ENCODE results near the gene C1orf21. TPM values are rescaled to one million over a fixed set of nuclear protein-coding genes. Genes with fewer than 3 reads are reported as not detected.

C1orf21 gene
- total and polyA plus RNA-seq, 2 of the 4 experiments (the other 2 are of a cell fraction): 6.4 to 9.9 TPM

- no peak overlapping the region for H4K5ac ChIP-seq (ENCODE audit: low read depth, low read length)
- H2BK5ac ChIP-seq (ENCODE audit: low read depth, low read length, poor library complexity, severe bottlenecking): no peak overlapping the region
- POLR2A ChIA-PET (ENCODE audit: unreplicated experiment): no interaction called here
- no peak overlapping the region for H2BK20ac ChIP-seq (ENCODE audit: low read depth, low read length)
- H2AK9ac ChIP-seq (replicated peaks; ENCODE audit: low read depth, low read length, poor library complexity): no peak overlapping the region
- no peak overlapping the region for H2AFZ ChIP-seq (replicated peaks; ENCODE audit: low read length, poor library complexity)
- no peaks in the 10 kb centered on the region for H3K27me3 ChIP-seq (ENCODE audit: control insufficient read depth, insufficient read depth, low read length)
- no peak overlapping the region for H3K23ac ChIP-seq (ENCODE audit: low read depth, low read length)
- H3K4me1 ChIP-seq (ENCODE audit: control insufficient read depth, insufficient read depth, low read length): peaks cover 4% of the 10 kb centered on the region
- no TSS peak for BruUV-seq (replicated peaks)
- in situ Hi-C loops (cut with MboI; ENCODE audit: low sequenced_read_pairs): no loop called here
- no peaks in the 10 kb centered on the region for H3K9me3 ChIP-seq (ENCODE audit: control insufficient read depth, insufficient read depth, low read length)
- no peaks in the 10 kb centered on the region for H4K20me1 ChIP-seq (ENCODE audit: insufficient read depth, low read length)
- DNase-seq: no peak
- H2AK5ac ChIP-seq (ENCODE audit: low read depth, low read length): no peak overlapping the region
- intact Hi-C loops (cut with micrococcal nuclease): no loop called here
- CTCF ChIA-PET: interaction anchor here (1.2 kb wide), 1 partner anchor 8 kb away, joined by 3 read pairs; no protein-coding TSS in a partner anchor
- no peak overlapping the region for H4K8ac ChIP-seq (ENCODE audit: low read depth in 2 of 2, low read length in 2 of 2)
- no peak overlapping the region for H3K56ac ChIP-seq (ENCODE audit: extremely low read depth, insufficient read depth, low read length)
- ATAC-seq (ENCODE audit: low read depth): no peak
- no peak overlapping the region for H3K18ac ChIP-seq (ENCODE audit: low read depth, low read length)
- H3K9ac ChIP-seq (ENCODE audit: low read depth, low read length): no peak overlapping the region
- H3K4me3 ChIP-seq (ENCODE audit: insufficient read depth, low read depth, low read length): no peak overlapping the region
- dilution Hi-C loops (cut with HindIII; ENCODE audit: low sequenced_read_pairs, unreplicated experiment): no loop called here
- H3K27ac ChIP-seq (ENCODE audit: insufficient read depth, low read length): no peak overlapping the region
- H3K36me3 ChIP-seq (ENCODE audit: control insufficient read depth, insufficient read depth, low read length): no peaks in the 10 kb centered on the region
- H3K9me1 ChIP-seq (ENCODE audit: insufficient read depth, low read length): no peaks in the 10 kb centered on the region; the same call in 1 of the 2 replicates
- H4K91ac ChIP-seq (ENCODE audit: insufficient read depth, low read depth, low read length): no peak overlapping the region
- H3K4me2 ChIP-seq (ENCODE audit: low read depth, low read length): no peak overlapping the region
- WGBS, 2 experiments (ENCODE audit: extremely low coverage in 2 of 2, insufficient read length in 1 of 2): no CpG with 5 or more reads among the region's 1 CpG
- no peak overlapping the region for H3K14ac ChIP-seq (replicated peaks; ENCODE audit: low read depth, low read length)
- H2BK120ac ChIP-seq (ENCODE audit: low read depth, low read length): no peak overlapping the region
- H2BK15ac ChIP-seq (ENCODE audit: low read depth, low read length): no peak overlapping the region
- H3K79me1 ChIP-seq (ENCODE audit: low read depth in 1 of 2, low read length in 2 of 2): peaks cover 3 to 8% of the 10 kb centered on the region in 2 experiments; a peak in 1 of 4 replicates
- TF ChIP-seq CHD1 (IDR thresholded peaks at IDR 0.05; ENCODE audit: low read depth, low read length): no peak
- TF ChIP-seq BHLHE40 (IDR thresholded peaks at IDR 0.05; ENCODE audit: low read depth, low read length): no peak
- TF ChIP-seq USF2 (IDR thresholded peaks at IDR 0.05; ENCODE audit: low read depth, low read length): no peak
- TF ChIP-seq CEBPB (IDR thresholded peaks at IDR 0.05; ENCODE audit: low read depth, low read length): no peak
- no peak for TF ChIP-seq MXI1 (IDR thresholded peaks at IDR 0.05; ENCODE audit: borderline replicate concordance, low read depth, low read length)
- TF ChIP-seq NFE2L2 (IDR thresholded peaks at IDR 0.05; ENCODE audit: low read depth, low read length): no peak
- TF ChIP-seq CTCF (conservative IDR thresholded peaks at IDR 0.05; ENCODE audit: low read depth, low read length): no peak
- TF ChIP-seq FOS (IDR thresholded peaks at IDR 0.05; ENCODE audit: low read depth, low read length): no peak
- TF ChIP-seq MAFK (IDR thresholded peaks at IDR 0.05; ENCODE audit: low read depth, low read length): no peak
- TF ChIP-seq SMC3 (IDR thresholded peaks at IDR 0.05; ENCODE audit: low read depth, low read length): no peak
- TF ChIP-seq MAZ (IDR thresholded peaks at IDR 0.05; ENCODE audit: borderline replicate concordance, low read depth, low read length): no peak
- no peak for TF ChIP-seq ELK1 (IDR thresholded peaks at IDR 0.05; ENCODE audit: borderline replicate concordance, low read depth, low read length)
- no peak for TF ChIP-seq RAD21 (IDR thresholded peaks at IDR 0.05; ENCODE audit: low read length)
- no peak for TF ChIP-seq RCOR1 (IDR thresholded peaks at IDR 0.05; ENCODE audit: insufficient replicate concordance, low read length)
- H3K4ac ChIP-seq (ENCODE audit: low read depth, low read length): no peak overlapping the region
Observed at GRCh38 chr1:184463680-184464079, 76.9 kb downstream of the C1orf21 start.
